HG02981 (cell line): ENCODE results near the gene SPATA46.

Experiments used
- ATAC-seq: cut with Tn5 transposase; IDR thresholded peaks from one replicate; pipeline ENCODE4 v1.9.1; 2021; ENCODE audit warnings: mild to moderate bottlenecking, moderate library complexity; ENCODE audit not compliant: unreplicated experiment

Gene SPATA46

GRCh38 chr1:162375463-162375862 is 1.2 kb downstream of the SPATA46 start:
- ATAC-seq = no peak

DNA sequence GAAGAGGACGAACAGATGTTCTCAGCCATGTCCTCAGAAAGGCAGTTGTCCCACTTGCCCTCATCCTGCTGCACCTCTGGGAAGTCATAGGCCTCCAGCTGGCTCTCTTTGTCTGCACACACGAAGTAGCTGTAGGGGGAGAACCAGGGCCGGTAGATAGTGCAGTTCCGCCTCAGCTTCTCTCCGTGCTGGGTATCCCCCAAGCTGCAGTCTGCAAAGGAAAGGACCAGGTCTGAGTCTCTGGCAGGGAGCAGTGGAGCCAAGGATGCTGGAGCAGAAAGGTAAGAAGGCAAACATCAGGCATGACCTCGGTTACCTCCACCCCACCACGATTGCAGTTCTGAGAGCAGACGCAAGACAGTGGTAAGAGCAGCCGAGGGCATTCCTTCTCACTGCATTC is 2.2 kb downstream of the SPATA46 start:
- no peak for ATAC-seq

DNA sequence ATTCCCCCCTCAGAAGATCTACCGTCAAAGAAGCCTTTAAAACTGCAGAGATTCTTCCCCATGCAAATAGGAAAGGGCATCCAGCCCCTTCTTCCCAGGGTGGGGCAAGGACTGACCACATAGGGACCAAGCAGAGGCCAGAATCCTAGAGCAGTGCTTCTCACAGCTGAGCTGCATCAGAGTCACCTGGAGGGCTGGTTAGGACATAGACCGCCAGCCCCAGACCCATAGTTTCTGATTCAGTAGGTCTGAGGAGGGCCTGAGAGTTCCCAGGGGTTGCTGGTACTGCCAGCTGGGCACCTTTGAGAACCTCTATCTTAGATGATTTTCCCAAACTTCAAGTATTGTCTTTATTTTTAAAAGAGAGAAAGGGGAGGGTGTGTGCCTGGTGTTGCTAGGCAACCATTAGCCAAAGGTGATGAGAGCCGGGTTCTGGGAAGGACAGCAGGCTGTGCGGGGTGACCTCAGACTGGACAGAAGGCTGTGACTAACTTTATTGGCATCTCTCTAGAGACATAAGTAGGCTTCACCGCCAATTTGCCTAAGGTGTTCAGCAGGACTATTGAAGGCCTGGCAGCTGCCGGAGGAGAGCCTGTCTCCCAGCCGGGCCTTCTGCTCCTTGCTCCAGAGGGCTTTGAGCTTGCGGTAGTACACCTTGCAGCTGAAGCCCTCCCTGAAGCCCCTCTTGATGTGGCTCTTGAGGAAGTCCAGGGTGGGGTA is 3.0 kb downstream of the SPATA46 start:
- no peak for ATAC-seq

- ATAC-seq = no peak
Observed at GRCh38 chr1:162373072-162373427, 3.6 kb downstream of the SPATA46 start.

DNA sequence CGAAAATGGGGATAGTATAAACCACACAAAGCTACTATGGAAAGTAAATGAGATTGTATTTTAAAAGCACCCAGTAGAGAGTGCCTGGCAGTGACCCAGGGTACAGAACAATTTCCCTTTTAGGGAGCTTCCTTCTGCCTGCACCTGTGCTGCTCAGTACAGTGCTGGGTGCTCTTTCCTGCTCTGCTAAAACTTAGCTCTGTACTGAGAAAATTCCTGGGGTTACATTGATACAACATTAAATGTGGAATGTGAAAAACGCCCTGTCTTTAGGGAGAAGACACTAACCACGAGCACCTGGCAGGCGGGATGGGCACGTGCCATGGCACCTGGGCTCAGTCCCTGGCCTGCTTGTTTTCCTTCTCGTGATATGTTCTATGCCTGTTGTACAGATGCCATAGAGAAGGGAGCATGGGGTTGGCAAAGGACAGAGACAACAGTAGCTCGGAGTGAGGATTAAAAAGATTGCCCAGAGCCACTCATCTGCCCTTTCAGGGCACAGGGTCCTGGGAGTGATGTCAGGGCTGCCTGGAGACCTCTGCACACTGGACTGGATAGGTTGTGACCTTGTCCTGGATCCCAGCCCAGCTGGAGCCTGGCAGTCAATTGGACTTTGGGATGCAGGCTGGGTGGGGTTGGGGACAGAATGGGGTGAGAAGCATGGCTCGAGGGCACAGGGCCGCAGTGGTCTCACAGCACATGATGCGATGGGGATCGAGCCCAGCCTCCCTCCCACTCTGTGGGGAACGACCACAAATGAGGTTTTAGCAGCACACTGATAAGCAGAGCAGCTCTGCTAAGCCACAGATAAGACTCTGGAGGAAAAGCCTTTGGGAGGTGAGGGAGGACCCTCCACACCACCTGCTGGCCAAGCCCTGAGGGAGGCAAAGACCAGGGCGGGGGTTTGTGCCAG is 4.2 kb downstream of the SPATA46 start:
- ATAC-seq = no peak

DNA sequence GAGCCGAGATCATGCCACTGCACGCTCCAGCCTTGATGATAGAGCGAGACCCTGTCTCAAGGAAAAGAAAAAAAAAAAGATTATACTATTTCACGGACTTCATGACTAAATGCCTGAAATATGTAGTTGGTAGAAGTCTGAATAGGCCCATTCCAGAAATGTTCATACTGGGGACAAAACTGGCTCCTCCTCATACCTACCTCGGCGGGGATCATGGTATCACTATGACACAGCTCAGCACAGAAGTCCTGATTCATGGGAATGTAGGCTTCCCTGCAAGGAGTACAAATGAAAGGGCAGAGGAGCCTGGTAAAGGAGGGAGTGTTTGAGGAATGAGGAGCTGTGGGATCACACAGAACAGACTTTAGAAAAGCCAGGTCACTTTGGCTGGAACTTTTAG is 5.0 kb downstream of the SPATA46 start:
- no peak for ATAC-seq

GRCh38 chr1:162370721-162371120 is 5.9 kb downstream of the SPATA46 start:
- ATAC-seq = no peak

- ATAC-seq = no peak
Observed at GRCh38 chr1:162370161-162370560, 6.5 kb downstream of the SPATA46 start.

DNA sequence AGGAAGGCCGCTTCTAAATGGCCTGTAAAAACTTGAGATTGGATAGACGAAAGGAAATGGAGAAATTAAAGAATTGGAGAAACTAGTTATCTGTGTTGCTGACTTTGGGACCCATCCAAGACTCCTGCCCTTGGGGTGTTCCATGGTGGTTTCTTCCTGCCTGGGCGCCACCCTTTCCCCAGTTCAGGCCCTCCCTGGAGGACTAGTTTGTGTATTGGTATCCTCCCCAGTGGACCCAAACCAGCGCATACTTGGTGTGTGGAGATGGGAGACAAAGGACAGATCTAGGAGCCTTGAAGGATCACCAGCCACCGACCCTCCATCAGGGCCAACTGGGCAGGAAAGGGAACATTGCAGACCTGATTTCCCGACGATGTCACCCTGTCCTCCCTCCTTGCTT is 7.1 kb downstream of the SPATA46 start:
- ATAC-seq = no peak

GRCh38 chr1:162368451-162368850 is 8.2 kb downstream of the SPATA46 start:
- no peak for ATAC-seq

DNA sequence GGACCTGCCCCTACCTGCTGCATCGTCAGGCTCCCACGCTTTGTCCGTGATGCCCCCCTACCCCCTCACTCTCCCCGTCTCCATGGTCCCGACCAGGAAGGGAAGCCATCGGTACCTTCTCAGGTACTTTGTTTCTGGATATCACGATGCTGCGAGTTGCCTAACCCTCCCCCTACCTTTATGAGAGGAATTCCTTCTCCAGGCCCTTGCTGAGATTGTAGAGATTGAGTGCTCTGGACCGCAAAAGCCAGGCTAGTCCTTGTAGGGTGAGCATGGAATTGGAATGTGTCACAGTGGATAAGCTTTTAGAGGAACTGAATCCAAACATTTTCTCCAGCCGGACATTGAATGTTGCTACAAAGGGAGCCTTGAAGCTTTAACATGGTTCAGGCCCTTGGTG is 8.9 kb downstream of the SPATA46 start:
- no peak for ATAC-seq

- ATAC-seq = no peak
Observed at GRCh38 chr1:162367073-162367472, 9.6 kb downstream of the SPATA46 start.

GRCh38 chr1:162366671-162367070 is 10.0 kb downstream of the SPATA46 start:
- ATAC-seq = no peak

GRCh38 chr1:162366149-162366548 is 10.5 kb downstream of the SPATA46 start:
- no peak for ATAC-seq

DNA sequence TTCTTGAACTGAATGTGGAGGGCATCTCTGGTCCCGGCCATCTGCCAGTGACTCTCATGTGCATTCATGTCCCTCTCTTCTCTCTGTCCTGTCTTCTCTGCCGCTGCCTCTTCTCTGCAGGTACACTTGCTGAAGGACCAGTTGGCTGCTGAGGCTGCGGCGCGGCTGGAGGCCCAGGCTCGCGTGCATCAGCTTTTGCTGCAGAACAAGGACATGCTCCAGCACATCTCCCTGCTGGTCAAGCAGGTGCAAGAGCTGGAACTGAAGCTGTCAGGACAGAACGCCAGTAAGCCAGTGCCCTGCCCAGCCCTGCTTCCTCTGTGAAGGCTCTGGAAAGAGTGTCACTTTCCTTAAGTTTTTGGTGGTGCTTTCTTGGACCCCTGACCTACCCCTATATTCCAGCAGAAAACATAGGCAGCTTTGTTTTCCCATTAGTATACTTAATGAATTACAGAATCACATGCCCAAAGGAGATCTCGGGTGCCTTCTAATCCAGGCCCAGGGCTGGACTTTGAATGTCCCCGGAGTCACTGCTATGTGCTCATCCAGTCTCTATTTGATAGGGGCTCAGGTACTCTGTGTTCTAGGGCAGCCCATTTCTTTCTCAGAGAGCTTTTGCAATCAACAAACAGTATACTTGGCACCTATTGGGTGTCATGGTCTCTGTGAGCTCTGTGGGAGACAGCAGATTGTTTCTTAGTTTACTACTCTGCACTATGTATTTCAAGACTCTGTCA is 11.2 kb downstream of the SPATA46 start:
- no peak for ATAC-seq

DNA sequence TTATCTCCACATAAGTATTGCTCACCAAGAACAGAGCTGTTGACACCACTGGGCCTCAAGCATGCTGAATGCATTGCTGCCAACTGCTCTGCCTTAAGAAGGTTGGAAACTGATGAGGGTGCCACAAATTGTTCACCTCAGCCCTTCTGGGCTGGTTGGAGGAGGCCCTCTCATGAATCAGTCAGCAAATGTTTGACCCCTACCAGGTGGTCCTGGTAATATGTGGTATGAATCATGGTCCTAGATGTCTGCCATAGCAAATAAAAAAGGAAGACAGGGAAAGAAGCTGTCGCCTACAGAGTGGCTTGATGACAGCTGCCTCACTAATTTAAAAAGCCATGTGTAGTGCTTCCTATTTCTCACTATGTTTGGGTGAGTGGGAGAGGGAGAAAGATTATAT is 12.2 kb downstream of the SPATA46 start:
- no peak for ATAC-seq

DNA sequence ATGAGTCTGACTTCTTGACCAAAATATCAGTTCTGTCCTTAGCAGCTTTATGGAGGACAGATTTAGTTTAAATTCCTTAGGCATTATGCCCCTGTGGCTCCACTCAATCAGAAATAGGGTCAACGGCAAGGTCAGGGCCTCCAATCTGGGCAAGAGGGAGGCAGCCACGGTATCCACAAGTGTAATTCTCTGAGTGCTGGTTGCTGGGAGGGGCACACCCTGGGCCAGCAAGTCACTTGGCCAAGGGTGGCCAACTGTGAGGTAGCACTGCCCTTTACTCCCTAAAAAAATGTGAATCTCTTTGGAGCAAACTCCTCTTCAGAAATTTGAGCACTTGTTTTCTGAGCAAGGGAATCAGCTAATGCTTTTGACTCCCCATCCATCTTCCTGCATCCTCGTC is 12.8 kb downstream of the SPATA46 start:
- no peak for ATAC-seq

- peak; percentile 51 for ATAC-seq
Observed at GRCh38 chr1:162361349-162361748, 15.3 kb downstream of the SPATA46 start.

DNA sequence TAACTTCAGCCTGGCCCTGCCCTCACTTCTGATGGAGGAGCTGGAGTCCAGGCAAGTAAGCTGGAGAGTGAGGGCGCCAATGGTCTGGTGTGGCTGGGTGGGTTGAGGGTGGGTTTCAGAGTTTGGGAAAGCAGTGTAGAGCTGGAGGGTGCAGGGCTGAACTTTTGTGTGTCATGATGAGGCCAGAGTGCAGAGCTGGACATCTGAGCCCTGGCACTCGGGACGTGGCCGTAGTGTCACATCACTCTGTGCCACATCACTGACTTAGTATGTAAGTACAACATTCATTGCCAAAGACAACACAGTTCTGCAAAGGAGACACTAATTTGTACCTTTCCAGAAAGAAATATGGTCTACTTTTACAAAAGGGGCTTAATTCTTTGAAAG is 15.8 kb downstream of the SPATA46 start:
- ATAC-seq = no peak

GRCh38 chr1:162360237-162360873 is 16.3 kb downstream of the SPATA46 start:
- no peak for ATAC-seq
